Stimulated activated CD4-positive, alpha-beta T cell treated with anti-CD3 and anti-CD28 coated beads, Interleukin-2, amount 100 ng/mL, for 24 hours (primary cell): ENCODE measurements around the gene LGALS3.

ENCODE experiments used
- DNase-seq, 2 donors: peaks; one replicate each; pipeline ENCODE4 v3.0.0-alpha.2; 2020

Gene LGALS3

GRCh38 chr14:55191203-55192053 lies 62.4 kb downstream of the LGALS3 start, which contains the start of gene DLGAP5:
Gene DLGAP5, minus strand, starts transcription at chr14:55191585. Its CDS starts 2,406 bp downstream, at chr14:55189179.
- DNase-seq, result peak; percentile 90

DNA sequence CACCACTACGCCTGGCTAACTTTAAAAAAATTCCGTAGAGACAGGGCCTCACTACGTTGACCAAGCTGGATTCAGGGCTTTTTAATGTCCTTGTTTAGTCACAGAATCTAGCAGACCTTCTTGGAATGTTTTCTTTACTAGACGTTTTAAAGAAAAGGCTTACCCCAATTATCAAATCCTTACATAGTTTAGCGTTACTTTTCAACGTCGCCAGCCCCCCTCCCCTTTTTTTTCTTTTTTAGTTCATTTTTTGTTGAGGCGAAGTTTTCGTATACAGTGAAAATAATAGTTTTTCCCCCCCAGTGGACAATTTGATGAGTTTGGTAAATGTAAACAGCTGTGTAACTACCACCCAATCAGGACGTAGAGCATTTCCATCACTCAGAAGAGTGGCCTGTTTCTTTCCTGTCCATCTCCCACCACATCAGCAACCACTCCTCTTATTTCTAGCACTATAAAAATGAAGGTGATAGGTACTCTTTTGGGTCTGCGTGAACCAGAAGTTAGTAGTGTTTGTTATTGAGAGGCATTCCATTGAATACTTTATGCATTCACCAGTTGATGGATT lies 63.1 kb downstream of the LGALS3 start:
- DNase-seq, result no peak

- no peak for DNase-seq
Observed at GRCh38 chr14:55194656-55195355, 65.8 kb downstream of the LGALS3 start.
